SU-DHL-6 (cell line): ENCODE results near the gene NKX6-1.

Source experiments
- H2AFZ ChIP-seq: fragments of 200-600 bp; sonication (generic); 2 replicates; pipeline ENCODE4 v1.6.1; 2014; ENCODE audit warnings: low read depth, mild to moderate bottlenecking, moderate library complexity, mixed read lengths, antibody characterized with exemption, low read length; ENCODE audit not compliant: severe bottlenecking
- H3F3A ChIP-seq: fragments of 200-600 bp; shearing (Covaris generic); 2 replicates; pipeline ENCODE4 v1.6.0; 2016; ENCODE audit warnings: antibody characterized with exemption, mild to moderate bottlenecking; ENCODE audit not compliant: insufficient read depth
- H3K27ac ChIP-seq: fragments of 200-600 bp; sonication (generic); 2 replicates; pipeline ENCODE4 v1.5.1; 2016; ENCODE audit warnings: low read depth, mild to moderate bottlenecking, low read length, moderate library complexity, mixed read lengths
- H3K27me3 ChIP-seq: fragments of 200-600 bp; sonication (generic), shearing (Covaris generic); 2 replicates; pipeline ENCODE4 v1.6.0; 2014; ENCODE audit warnings: mild to moderate bottlenecking, low read length
- H3K36me3 ChIP-seq: fragments of 200-600 bp; sonication (generic); 2 replicates; pipeline ENCODE4 v1.6.1; 2014; ENCODE audit warnings: mild to moderate bottlenecking, low read length, mixed read lengths
- H3K4me2 ChIP-seq: fragments of 300-600, 200-600 bp; shearing (Covaris generic), sonication (generic); 2 replicates; pipeline ENCODE4 v1.6.0; 2014; ENCODE audit warnings: low read length, low read depth, mild to moderate bottlenecking; ENCODE audit not compliant: poor library complexity, severe bottlenecking
- H3K4me3 ChIP-seq: fragments of 200-600 bp; sonication (generic); 2 replicates; pipeline ENCODE4 v1.5.1; 2014; ENCODE audit warnings: antibody characterized with exemption, low read length, mild to moderate bottlenecking, mixed read lengths; ENCODE audit not compliant: insufficient read depth, poor library complexity, severe bottlenecking
- H3K79me2 ChIP-seq: fragments of 200-600 bp; sonication (generic); 2 replicates; pipeline ENCODE4 v1.6.1; 2014; ENCODE audit warnings: mild to moderate bottlenecking, low read length, moderate library complexity; ENCODE audit not compliant: insufficient read depth
- H3K9ac ChIP-seq: fragments of 200-600 bp; sonication (generic); 2 replicates; pipeline ENCODE4 v1.7.0; 2014; ENCODE audit warnings: mild to moderate bottlenecking, low read length
- H3K9me2 ChIP-seq: fragments of 200-600 bp; sonication (generic); replicated peaks from 2 replicates; pipeline ENCODE4 v1.6.1; 2014; ENCODE audit warnings: low read length; ENCODE audit not compliant: insufficient read depth
- H3K9me3 ChIP-seq: fragments of 200-600 bp; sonication (generic); 2 replicates; pipeline ENCODE4 v1.6.1; 2014; ENCODE audit warnings: low read length, mixed read lengths; ENCODE audit not compliant: insufficient read depth
- H4K20me1 ChIP-seq: fragments of 200-600 bp; sonication (generic); 2 replicates; pipeline ENCODE4 v1.6.1; 2014; ENCODE audit warnings: low read depth, mild to moderate bottlenecking, antibody characterized with exemption, low read length, moderate library complexity, mixed read lengths
- EZH2phosphoT487 ChIP-seq: fragments of 200-600 bp; sonication (generic), shearing (Covaris generic); conservative IDR thresholded peaks from 2 replicates; pipeline ENCODE4 v1.6.1; 2018; ENCODE audit warnings: mild to moderate bottlenecking, antibody characterized with exemption, low read length, moderate library complexity, mixed read lengths
- TF ChIP-seq, protein P1 (sequence below): fragments of 200-600 bp; sonication (generic); IDR thresholded peaks from one replicate; pipeline ENCODE4 v1.5.1; 2017; ENCODE audit warnings: antibody characterized with exemption, mild to moderate bottlenecking, low read length, moderate library complexity; ENCODE audit not compliant: insufficient read depth, poor library complexity, severe bottlenecking

NKX6-1 gene

DNA sequence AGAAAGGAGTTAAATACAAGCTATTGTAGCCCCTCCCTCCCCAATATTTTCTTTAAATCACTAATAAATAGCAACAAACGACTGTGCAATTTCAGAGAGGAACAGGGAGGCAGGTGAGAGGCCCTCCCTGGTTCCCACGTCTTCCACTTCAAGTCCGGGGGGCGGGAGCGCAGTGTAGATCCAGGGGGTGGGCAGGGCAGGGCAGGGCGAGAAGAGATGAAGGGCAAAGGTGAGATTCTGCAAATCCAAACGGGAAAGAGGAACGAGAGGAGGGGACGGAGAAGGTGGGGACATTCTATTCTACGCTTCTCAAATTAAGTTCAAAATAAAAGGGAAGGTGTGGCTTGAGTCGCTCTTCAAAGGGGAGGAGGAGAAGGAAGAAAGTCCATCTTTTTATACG lies 6.8 kb downstream of the NKX6-1 start:
- no peaks in the 10 kb centered on the region for H3K27me3 ChIP-seq
- no peaks in the 10 kb centered on the region for H3K9me2 ChIP-seq
- no peak for TF ChIP-seq EZH2phosphoT487
- TF ChIP-seq, protein P1, sequence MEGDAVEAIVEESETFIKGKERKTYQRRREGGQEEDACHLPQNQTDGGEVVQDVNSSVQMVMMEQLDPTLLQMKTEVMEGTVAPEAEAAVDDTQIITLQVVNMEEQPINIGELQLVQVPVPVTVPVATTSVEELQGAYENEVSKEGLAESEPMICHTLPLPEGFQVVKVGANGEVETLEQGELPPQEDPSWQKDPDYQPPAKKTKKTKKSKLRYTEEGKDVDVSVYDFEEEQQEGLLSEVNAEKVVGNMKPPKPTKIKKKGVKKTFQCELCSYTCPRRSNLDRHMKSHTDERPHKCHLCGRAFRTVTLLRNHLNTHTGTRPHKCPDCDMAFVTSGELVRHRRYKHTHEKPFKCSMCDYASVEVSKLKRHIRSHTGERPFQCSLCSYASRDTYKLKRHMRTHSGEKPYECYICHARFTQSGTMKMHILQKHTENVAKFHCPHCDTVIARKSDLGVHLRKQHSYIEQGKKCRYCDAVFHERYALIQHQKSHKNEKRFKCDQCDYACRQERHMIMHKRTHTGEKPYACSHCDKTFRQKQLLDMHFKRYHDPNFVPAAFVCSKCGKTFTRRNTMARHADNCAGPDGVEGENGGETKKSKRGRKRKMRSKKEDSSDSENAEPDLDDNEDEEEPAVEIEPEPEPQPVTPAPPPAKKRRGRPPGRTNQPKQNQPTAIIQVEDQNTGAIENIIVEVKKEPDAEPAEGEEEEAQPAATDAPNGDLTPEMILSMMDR: no peak
- no peak overlapping the region for H2AFZ ChIP-seq
- no peaks in the 10 kb centered on the region for H3K9me3 ChIP-seq
- H3K79me2 ChIP-seq: no peaks in the 10 kb centered on the region
- no peaks in the 10 kb centered on the region for H3F3A ChIP-seq
- no peak overlapping the region for H3K9ac ChIP-seq
- no peak overlapping the region for H3K4me2 ChIP-seq
- no peaks in the 10 kb centered on the region for H3K36me3 ChIP-seq
- H4K20me1 ChIP-seq: no peaks in the 10 kb centered on the region
- H3K27ac ChIP-seq: no peak overlapping the region
- H3K4me3 ChIP-seq: no peak overlapping the region

DNA sequence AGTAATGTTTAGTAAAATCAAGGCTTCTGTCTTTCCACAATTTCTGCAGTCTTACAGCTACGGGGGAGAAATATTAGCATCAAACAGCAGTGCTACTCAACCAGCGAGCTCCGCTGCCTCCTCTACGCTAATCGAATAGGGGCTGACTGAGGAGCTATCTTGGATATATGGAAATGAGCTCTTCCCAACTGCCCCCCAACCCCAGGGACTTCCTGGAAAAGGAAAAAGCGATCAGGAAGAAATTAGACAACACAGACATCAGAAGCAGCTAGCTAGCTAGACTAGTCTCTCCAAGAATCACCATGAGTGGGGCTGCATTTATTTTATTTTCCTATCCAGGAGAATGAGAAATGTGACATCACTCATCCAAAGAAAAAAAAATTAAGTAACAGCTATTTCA lies 7.6 kb downstream of the NKX6-1 start:
- Histone ChIP-seq H3K27ac (no peak overlapping the region), H4K20me1 (no peaks in the 10 kb centered on the region), H3K27me3 (no peaks in the 10 kb centered on the region), H3K36me3 (no peaks in the 10 kb centered on the region), H3K9ac (no peak overlapping the region), H3K79me2 (no peaks in the 10 kb centered on the region), H2AFZ (no peak overlapping the region), H3K9me2 (no peaks in the 10 kb centered on the region), H3K4me3 (no peak overlapping the region), H3K4me2 (no peak overlapping the region), H3F3A (no peaks in the 10 kb centered on the region), H3K9me3 (no peaks in the 10 kb centered on the region)
- no peak for TF ChIP-seq EZH2phosphoT487
- TF ChIP-seq, protein P1: no peak

DNA sequence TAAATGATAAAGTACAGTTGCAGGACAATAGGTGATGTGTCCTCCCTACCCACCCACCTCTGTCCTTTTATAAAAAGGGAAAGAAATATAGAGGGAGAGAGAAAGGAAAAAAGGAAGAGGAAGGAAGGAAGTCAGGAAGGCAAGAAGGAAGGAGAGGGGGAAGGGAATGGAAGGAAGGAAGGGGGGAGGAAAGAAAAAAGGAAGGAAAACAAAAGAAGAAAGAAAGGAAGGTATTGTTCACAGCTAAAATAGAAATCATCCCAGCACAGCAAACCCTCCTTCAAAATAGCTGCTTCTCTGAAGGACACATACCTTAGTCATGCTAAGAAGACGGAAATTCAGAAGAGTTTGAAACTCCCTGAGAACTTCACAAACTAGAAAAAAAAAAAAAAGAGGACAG lies 8.4 kb downstream of the NKX6-1 start:
- Histone ChIP-seq H3K9me3 (no peaks in the 10 kb centered on the region), H3K4me3 (no peak overlapping the region), H3K4me2 (no peak overlapping the region), H3K79me2 (no peaks in the 10 kb centered on the region), H3K36me3 (no peaks in the 10 kb centered on the region), H2AFZ (no peak overlapping the region), H3F3A (no peaks in the 10 kb centered on the region), H3K9me2 (no peaks in the 10 kb centered on the region), H4K20me1 (no peaks in the 10 kb centered on the region), H3K27me3 (no peaks in the 10 kb centered on the region), H3K27ac (no peak overlapping the region), H3K9ac (no peak overlapping the region)
- TF ChIP-seq EZH2phosphoT487: no peak
- TF ChIP-seq, protein P1: no peak

DNA sequence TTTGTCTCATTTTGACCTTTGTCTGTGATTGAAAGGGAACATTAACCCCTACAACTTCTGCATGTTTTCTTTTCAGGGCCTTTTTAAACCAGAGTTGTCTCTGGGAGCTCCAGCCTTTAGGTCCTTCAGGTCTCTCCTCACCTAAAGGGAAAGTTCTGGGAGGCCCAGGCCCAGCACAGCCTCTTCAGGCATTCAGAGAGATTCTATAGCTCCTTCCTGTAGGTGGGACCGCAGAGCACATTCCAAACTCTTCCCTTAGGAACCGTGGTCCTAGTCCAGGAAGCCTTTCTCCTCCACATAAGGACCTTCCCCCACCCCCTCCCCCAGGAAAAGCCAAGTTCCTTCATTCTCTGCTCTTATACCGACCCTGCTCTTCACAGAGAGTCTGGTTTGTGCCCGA lies 14.9 kb downstream of the NKX6-1 start:
- Histone ChIP-seq H2AFZ (no peak overlapping the region), H3K9me2 (no peaks in the 10 kb centered on the region), H4K20me1 (no peaks in the 10 kb centered on the region), H3K9ac (no peak overlapping the region), H3K4me2 (no peak overlapping the region), H3F3A (no peaks in the 10 kb centered on the region), H3K27me3 (no peaks in the 10 kb centered on the region), H3K4me3 (no peak overlapping the region), H3K36me3 (no peaks in the 10 kb centered on the region), H3K79me2 (no peaks in the 10 kb centered on the region), H3K27ac (no peak overlapping the region), H3K9me3 (no peaks in the 10 kb centered on the region)
- TF ChIP-seq EZH2phosphoT487: no peak
- TF ChIP-seq, protein P1: no peak
